ENCODE data around the gene DBX2. TPM values are rescaled to one million over a fixed set of nuclear protein-coding genes. Genes with fewer than 3 reads are reported as not detected.

The DBX2 gene
- total RNA-seq, 4 donors from 2014 or later = 0.35 TPM; not detected in 3

GRCh38 chr12:44979918-44980317 is 71.0 kb downstream of the DBX2 start:
- intact Hi-C loops (cut with DNase I; ENCODE audit: low total_unique reads) = no loop called here
- H3K9me3 ChIP-seq = no peaks in the 10 kb centered on the region
- no peak for TF ChIP-seq POLR2A (IDR thresholded peaks at IDR 0.05)
- TF ChIP-seq, protein P1, sequence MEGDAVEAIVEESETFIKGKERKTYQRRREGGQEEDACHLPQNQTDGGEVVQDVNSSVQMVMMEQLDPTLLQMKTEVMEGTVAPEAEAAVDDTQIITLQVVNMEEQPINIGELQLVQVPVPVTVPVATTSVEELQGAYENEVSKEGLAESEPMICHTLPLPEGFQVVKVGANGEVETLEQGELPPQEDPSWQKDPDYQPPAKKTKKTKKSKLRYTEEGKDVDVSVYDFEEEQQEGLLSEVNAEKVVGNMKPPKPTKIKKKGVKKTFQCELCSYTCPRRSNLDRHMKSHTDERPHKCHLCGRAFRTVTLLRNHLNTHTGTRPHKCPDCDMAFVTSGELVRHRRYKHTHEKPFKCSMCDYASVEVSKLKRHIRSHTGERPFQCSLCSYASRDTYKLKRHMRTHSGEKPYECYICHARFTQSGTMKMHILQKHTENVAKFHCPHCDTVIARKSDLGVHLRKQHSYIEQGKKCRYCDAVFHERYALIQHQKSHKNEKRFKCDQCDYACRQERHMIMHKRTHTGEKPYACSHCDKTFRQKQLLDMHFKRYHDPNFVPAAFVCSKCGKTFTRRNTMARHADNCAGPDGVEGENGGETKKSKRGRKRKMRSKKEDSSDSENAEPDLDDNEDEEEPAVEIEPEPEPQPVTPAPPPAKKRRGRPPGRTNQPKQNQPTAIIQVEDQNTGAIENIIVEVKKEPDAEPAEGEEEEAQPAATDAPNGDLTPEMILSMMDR (IDR thresholded peaks at IDR 0.05) = no peak
- no peak overlapping the region for H3K27ac ChIP-seq
- H3K27me3 ChIP-seq = no peaks in the 10 kb centered on the region
- no peak for DNase-seq
- H3K4me1 ChIP-seq = no peaks in the 10 kb centered on the region
- H3K4me3 ChIP-seq = no peak overlapping the region
- H3K36me3 ChIP-seq = no peaks in the 10 kb centered on the region

DNA sequence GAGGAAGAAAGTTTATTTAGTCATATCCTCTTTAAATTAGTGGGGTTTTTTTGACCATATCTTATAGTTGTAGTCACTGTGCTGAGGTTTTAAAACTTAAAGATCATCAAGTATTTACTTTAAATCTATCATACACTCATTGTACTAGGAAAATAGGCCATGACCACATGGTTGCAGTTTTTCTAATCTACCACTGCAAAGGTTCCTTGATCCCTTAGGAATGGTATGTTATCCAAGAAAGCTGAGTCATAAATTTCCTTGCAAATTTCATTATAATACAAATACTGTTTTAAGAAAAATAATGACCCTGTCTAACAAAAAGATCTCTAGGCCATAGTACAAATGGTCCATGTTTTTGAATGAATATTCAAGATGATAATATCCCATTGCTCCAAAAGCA is 74.7 kb downstream of the DBX2 start:
- Histone ChIP-seq H3K4me3 (no peak overlapping the region), H3K4me1 (no peaks in the 10 kb centered on the region), H3K9me3 (no peaks in the 10 kb centered on the region), H3K27me3 (no peaks in the 10 kb centered on the region), H3K27ac (no peak overlapping the region), H3K36me3 (no peaks in the 10 kb centered on the region)
- DNase-seq = no peak
- TF ChIP-seq, protein P1 (IDR thresholded peaks at IDR 0.05) = no peak
- TF ChIP-seq POLR2A (IDR thresholded peaks at IDR 0.05) = no peak
- intact Hi-C loops (cut with DNase I; ENCODE audit: low total_unique reads) = no loop called here

GRCh38 chr12:44972746-44973421 is 78.0 kb downstream of the DBX2 start:
- H3K4me1 ChIP-seq = no peaks in the 10 kb centered on the region
- no peaks in the 10 kb centered on the region for H3K27me3 ChIP-seq
- intact Hi-C loops (cut with DNase I; ENCODE audit: low total_unique reads) = no loop called here
- H3K9me3 ChIP-seq = no peaks in the 10 kb centered on the region
- no peak overlapping the region for H3K27ac ChIP-seq
- no peak overlapping the region for H3K4me3 ChIP-seq
- no peaks in the 10 kb centered on the region for H3K36me3 ChIP-seq
- no peak for DNase-seq
- TF ChIP-seq POLR2A (IDR thresholded peaks at IDR 0.05) = no peak
- TF ChIP-seq, protein P1 (IDR thresholded peaks at IDR 0.05) = no peak

- Histone ChIP-seq H3K4me1 (no peaks in the 10 kb centered on the region), H3K27me3 (no peaks in the 10 kb centered on the region), H3K9me3 (no peaks in the 10 kb centered on the region), H3K27ac (no peak overlapping the region), H3K4me3 (no peak overlapping the region), H3K36me3 (no peaks in the 10 kb centered on the region)
- no peak for DNase-seq
- intact Hi-C loops (cut with DNase I; ENCODE audit: low total_unique reads) = no loop called here
- TF ChIP-seq, protein P1 (IDR thresholded peaks at IDR 0.05) = no peak
- no peak for TF ChIP-seq POLR2A (IDR thresholded peaks at IDR 0.05)
These were observed 81.9 kb downstream of the DBX2 start for GRCh38 chr12:44968965-44969364.

Other genes with a start within 250 kb of the DBX2 start
- gene NELL2, start 174.8 kb downstream of the DBX2 start, total RNA-seq = 10 to 100 TPM in 1 of 4 donors, 1 to 10 TPM in 1, under 1 TPM in 1, not detected in 1; 0.29 to 34.6 (median 1.3) TPM
- 100 to 1,000 TPM in 1 of 4 donors, 10 to 100 TPM in 3; 53.8 to 125 (median 75.9) TPM for gene ANO6, start 165.0 kb upstream of the DBX2 start, total RNA-seq

Measured in uterus (tissue), 4 donors.